Neural crest cell (in vitro differentiated cells): Measurements from ENCODE around the gene GPATCH3. TPM values are rescaled to one million over a fixed set of nuclear protein-coding genes. Genes with fewer than 3 reads are reported as not detected.

Source experiments
- DNase-seq: peaks from one replicate; pipeline ENCODE4 v3.0.0; 2021; ENCODE audit warnings: low read depth, mixed read lengths, low spot score
- H3K27ac Mint-ChIP-seq: one replicate; pipeline ENCODE4 v1.8.0; 2021; ENCODE audit warnings: mild to moderate bottlenecking, mixed read lengths; ENCODE audit not compliant: unreplicated experiment
- H3K27me3 Mint-ChIP-seq: 2 replicates; pipeline ENCODE4 v1.8.0; 2021; ENCODE audit warnings: low read depth, mild to moderate bottlenecking, mixed read lengths
- H3K36me3 Mint-ChIP-seq: 2 replicates; pipeline ENCODE4 v1.8.0; 2021; ENCODE audit warnings: low read depth, mild to moderate bottlenecking, mixed read lengths
- H3K4me1 Mint-ChIP-seq: 2 replicates; pipeline ENCODE4 v1.8.0; 2021; ENCODE audit warnings: mixed read lengths
- H3K4me3 Mint-ChIP-seq: one replicate; pipeline ENCODE4 v1.8.0; 2021; ENCODE audit warnings: mild to moderate bottlenecking, mixed read lengths
- H3K9me3 Mint-ChIP-seq: 2 replicates; pipeline ENCODE4 v1.8.0; 2021; ENCODE audit warnings: mixed read lengths
- CTCF ChIP-seq: fragments of 200-600 bp; sonication (generic); conservative IDR thresholded peaks from 2 replicates; pipeline ENCODE4 v1.5.0; 2021; ENCODE audit warnings: antibody characterized with exemption, mild to moderate bottlenecking
- total RNA-seq: library from RNA; stranded (reverse); gene quantifications from 2 replicates; pipeline ENCODE4 v1.2.1, GENCODE V29; 2021

Gene GPATCH3
- total RNA-seq, 1 donor from 2014 or later = 21.3 TPM

- Mint-ChIP-seq H3K27ac (no peak overlapping the region), H3K27me3 (no peaks in the 10 kb centered on the region), H3K36me3 (peaks cover 6% of the 10 kb centered on the region), H3K4me1 (peaks cover 4% of the 10 kb centered on the region), H3K4me3 (no peak overlapping the region), H3K9me3 (no peaks in the 10 kb centered on the region)
- no peak for DNase-seq
- TF ChIP-seq CTCF = no peak
These were observed 42.7 kb downstream of the GPATCH3 start for GRCh38 chr1:26857473-26858060.

GRCh38 chr1:26856604-26857469, 43.4 kb downstream of the GPATCH3 start:
- Mint-ChIP-seq H3K27me3 (no peaks in the 10 kb centered on the region), H3K9me3 (no peaks in the 10 kb centered on the region), H3K27ac (no peak overlapping the region), H3K4me3 (no peak overlapping the region), H3K36me3 (peaks cover 6% of the 10 kb centered on the region), H3K4me1 (peaks cover 4% of the 10 kb centered on the region)
- DNase-seq = no peak
- no peak for TF ChIP-seq CTCF

- no peak overlapping the region for H3K4me3 Mint-ChIP-seq
- no peaks in the 10 kb centered on the region for H3K27me3 Mint-ChIP-seq
- DNase-seq = no peak
- H3K4me1 Mint-ChIP-seq = peaks cover 2% of the 10 kb centered on the region
- no peaks in the 10 kb centered on the region for H3K9me3 Mint-ChIP-seq
- no peak for TF ChIP-seq CTCF
- no peak overlapping the region for H3K27ac Mint-ChIP-seq
- peaks cover 6% of the 10 kb centered on the region for H3K36me3 Mint-ChIP-seq
These were observed 44.1 kb downstream of the GPATCH3 start for GRCh38 chr1:26856181-26856580.

- peak overlapping the region; percentile 59 for H3K27ac Mint-ChIP-seq
- H3K4me3 Mint-ChIP-seq = no peak overlapping the region
- no peaks in the 10 kb centered on the region for H3K27me3 Mint-ChIP-seq
- DNase-seq = no peak
- H3K4me1 Mint-ChIP-seq = no peaks in the 10 kb centered on the region
- no peaks in the 10 kb centered on the region for H3K9me3 Mint-ChIP-seq
- no peak for TF ChIP-seq CTCF
- H3K36me3 Mint-ChIP-seq = peaks cover 6% of the 10 kb centered on the region
These were observed 44.6 kb downstream of the GPATCH3 start for GRCh38 chr1:26855636-26856035.

- Mint-ChIP-seq H3K27ac (no peak overlapping the region), H3K36me3 (peaks cover 6% of the 10 kb centered on the region), H3K27me3 (no peaks in the 10 kb centered on the region), H3K9me3 (no peaks in the 10 kb centered on the region), H3K4me3 (no peak overlapping the region), H3K4me1 (no peaks in the 10 kb centered on the region)
- no peak for TF ChIP-seq CTCF
- DNase-seq = no peak
These were observed 45.4 kb downstream of the GPATCH3 start for GRCh38 chr1:26854906-26855305.
